Right atrium auricular region (tissue), 2 donors: Measurements from ENCODE around the gene JARID2. TPM values are rescaled to one million over a fixed set of nuclear protein-coding genes. Genes with fewer than 3 reads are reported as not detected.
"Not testable (repeated sequence)": the region's sequence is repeated elsewhere in the genome, so short reads cannot be mapped to it uniquely, and the experiment has no call there.

Source experiments
- DNase-seq: peaks from one replicate; pipeline ENCODE4 v3.0.0-alpha.2; 2019; ENCODE audit warnings: low spot score
- H3K27ac ChIP-seq, 2 donors: fragments of 200-600 bp; sonication (generic); 1 replicate in 1 of 2; 2 replicates in 1 of 2; pipeline ENCODE4 v1.5.1; 2016 to 2019
- H3K27me3 ChIP-seq, 2 donors: fragments of 200-600 bp; sonication (generic); one replicate each; pipeline versions ENCODE4 v1.5.1 to v1.6.0; 2017 to 2019
- H3K36me3 ChIP-seq: fragments of 200-600 bp; sonication (generic); one replicate; pipeline ENCODE4 v1.5.1; 2016
- H3K4me1 ChIP-seq, 2 donors: fragments of 200-600 bp; sonication (generic); one replicate each; pipeline versions ENCODE4 v1.5.1 to v1.6.0; 2017 to 2019
- H3K4me3 ChIP-seq, 2 donors: fragments of 200-600 bp; sonication (generic); 1 replicate in 1 of 2; 2 replicates in 1 of 2; pipeline ENCODE4 v1.5.1; 2017 to 2019; ENCODE audit warnings: mild to moderate bottlenecking in 1 of 2, moderate library complexity in 1 of 2
- H3K9me3 ChIP-seq, 2 donors: fragments of 200-600 bp; sonication (generic); one replicate each; pipeline ENCODE4 v1.5.1; 2019
- total RNA-seq, 2 donors: library from RNA; depleted of rRNA; stranded (reverse); fragments of >200 nt; gene quantifications; one replicate each; pipeline ENCODE4 v1.1.0, GENCODE V29; 2016
- TF ChIP-seq, protein P1 (sequence below), 2 donors: fragments of 200-600 bp; sonication (generic); IDR thresholded peaks; one replicate each; pipeline ENCODE4 v1.5.1; 2019; ENCODE audit warnings: antibody characterized with exemption in 2 of 2

JARID2 gene
- total RNA-seq, 2 donors from 2014 or later, result 6.5 to 6.7 TPM

DNA sequence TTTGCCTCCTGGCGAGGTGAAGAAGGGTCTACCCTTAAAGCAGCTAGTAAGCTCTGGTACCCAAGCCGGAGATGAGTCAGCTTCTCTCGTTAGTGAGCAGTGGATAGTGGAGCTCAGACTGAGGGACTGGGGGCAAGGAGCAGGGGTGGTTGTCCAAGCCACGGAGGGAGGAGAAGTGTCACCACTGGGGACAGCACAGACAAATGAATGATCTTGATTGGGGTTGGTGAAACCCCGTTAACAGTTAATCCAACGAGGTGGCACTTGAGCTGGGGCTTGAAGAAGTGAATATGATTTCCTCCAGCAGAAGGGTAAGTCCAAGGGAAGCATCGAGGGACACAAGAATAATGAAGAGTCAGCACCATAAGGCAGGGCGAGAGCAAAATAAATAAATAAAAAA lies 43.0 kb downstream of the JARID2 start:
- Histone ChIP-seq H3K4me1 (peaks cover 0 to 39% of the 10 kb centered on the region in 2 donors), H3K27ac (no peak overlapping the region), H3K4me3 (no peak overlapping the region), H3K9me3 (no peaks in the 10 kb centered on the region), H3K27me3 (no peaks in the 10 kb centered on the region), H3K36me3 (no peaks in the 10 kb centered on the region)
- TF ChIP-seq, protein P1, sequence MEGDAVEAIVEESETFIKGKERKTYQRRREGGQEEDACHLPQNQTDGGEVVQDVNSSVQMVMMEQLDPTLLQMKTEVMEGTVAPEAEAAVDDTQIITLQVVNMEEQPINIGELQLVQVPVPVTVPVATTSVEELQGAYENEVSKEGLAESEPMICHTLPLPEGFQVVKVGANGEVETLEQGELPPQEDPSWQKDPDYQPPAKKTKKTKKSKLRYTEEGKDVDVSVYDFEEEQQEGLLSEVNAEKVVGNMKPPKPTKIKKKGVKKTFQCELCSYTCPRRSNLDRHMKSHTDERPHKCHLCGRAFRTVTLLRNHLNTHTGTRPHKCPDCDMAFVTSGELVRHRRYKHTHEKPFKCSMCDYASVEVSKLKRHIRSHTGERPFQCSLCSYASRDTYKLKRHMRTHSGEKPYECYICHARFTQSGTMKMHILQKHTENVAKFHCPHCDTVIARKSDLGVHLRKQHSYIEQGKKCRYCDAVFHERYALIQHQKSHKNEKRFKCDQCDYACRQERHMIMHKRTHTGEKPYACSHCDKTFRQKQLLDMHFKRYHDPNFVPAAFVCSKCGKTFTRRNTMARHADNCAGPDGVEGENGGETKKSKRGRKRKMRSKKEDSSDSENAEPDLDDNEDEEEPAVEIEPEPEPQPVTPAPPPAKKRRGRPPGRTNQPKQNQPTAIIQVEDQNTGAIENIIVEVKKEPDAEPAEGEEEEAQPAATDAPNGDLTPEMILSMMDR (IDR thresholded peaks at IDR 0.05), result no peak
- DNase-seq, result no peak

DNA sequence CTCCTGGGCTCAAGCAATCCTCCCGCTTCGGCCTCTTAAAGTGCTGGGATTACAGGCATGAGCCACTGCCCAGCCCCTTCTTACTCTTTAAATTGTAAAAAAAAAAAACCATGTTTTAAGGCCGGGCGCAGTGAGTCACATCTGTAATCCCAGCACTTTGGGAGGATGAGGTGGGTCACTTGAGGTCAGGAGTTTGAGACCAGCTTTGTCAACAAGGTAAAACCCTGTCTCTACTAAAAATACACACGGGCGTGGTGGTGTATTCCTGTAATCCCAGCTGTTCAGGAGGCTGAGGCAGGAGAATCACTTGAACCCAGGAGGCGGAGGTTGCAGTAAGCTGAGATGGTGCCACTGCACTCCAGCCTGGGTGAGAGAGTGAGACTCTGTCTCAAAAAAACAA lies 43.6 kb downstream of the JARID2 start:
- not testable (repeated sequence) for DNase-seq, H3K4me3 ChIP-seq, H3K27me3 ChIP-seq, H3K9me3 ChIP-seq, H3K36me3 ChIP-seq, H3K27ac ChIP-seq
- peaks cover 0 to 43% of the 10 kb centered on the region in 2 donors for H3K4me1 ChIP-seq

DNA sequence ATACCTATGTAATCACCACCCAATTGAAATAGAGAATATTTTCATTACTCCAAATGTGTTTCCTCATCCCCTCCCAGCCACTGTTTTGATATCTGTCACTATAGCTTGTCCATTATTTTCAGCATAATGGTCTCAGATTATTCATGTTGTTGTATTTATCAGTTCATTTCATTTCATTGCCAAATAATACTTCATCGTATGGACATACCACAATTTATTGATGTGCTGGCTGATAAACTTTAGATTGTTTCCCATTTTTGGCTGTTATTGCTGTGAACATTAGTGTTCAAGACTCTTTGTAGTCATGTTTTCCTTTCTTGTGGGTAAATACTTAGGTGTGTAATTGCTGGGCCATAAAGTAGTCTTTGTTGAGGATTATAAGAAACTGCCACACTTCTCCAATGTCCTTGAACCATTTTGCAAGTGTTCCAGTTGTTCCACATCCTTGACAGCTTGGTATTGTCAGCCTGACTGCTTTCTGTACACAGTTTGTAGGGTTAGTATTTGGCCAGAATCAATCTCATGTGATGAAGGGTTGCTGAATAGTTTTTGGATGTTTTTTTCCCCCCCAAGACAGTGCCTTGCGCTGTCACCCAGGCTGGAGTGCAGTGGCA lies 44.3 kb downstream of the JARID2 start:
- H3K36me3 ChIP-seq, result no peaks in the 10 kb centered on the region
- H3K27me3 ChIP-seq, result no peaks in the 10 kb centered on the region
- no peak overlapping the region for H3K27ac ChIP-seq
- peaks cover 0 to 36% of the 10 kb centered on the region in 2 donors for H3K4me1 ChIP-seq
- no peak for DNase-seq
- no peak overlapping the region for H3K4me3 ChIP-seq
- H3K9me3 ChIP-seq, result no peaks in the 10 kb centered on the region
- TF ChIP-seq, protein P1 (IDR thresholded peaks at IDR 0.05), result no peak

DNA sequence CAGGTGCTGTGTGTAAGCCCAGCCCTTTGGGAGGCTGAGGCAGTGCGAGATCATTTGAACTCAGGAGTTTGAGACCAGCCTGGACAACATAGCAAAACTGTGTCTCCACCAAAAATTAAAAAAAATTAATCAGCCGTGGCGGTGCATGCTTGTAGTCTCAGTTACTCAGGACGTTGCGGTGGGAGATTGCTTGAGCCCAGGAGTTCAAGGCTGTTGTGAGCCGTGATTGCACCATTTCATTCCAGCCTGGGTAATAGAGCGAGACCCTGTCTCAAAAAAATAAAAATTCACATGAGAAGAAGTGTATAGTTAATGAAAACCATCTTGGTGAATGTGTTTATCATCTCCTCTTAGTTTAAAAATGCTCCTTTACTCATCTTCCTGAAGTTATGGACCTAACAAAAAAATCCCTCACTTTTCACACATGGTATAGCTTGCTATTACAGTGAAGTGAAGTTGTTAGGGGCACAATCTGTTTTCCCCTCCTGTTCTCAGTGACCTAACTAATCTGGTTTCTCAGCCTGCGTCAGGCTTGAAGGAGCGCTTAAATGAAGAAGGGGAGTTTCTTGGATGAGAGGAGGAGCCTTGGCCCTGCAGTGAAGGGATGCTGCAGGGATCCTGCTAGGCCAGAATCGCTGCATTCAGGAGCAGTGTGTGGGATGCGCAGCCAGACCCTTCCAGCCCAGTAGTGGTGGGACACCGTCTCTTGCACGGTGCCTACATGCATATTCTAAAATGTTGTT lies 45.3 kb downstream of the JARID2 start:
- Histone ChIP-seq H3K27me3 (no peaks in the 10 kb centered on the region), H3K4me1 (peaks cover 0 to 41% of the 10 kb centered on the region in 2 donors), H3K27ac (no peak overlapping the region), H3K36me3 (no peaks in the 10 kb centered on the region), H3K4me3 (no peak overlapping the region), H3K9me3 (no peaks in the 10 kb centered on the region)
- DNase-seq, result no peak
- TF ChIP-seq, protein P1 (IDR thresholded peaks at IDR 0.05), result no peak

DNA sequence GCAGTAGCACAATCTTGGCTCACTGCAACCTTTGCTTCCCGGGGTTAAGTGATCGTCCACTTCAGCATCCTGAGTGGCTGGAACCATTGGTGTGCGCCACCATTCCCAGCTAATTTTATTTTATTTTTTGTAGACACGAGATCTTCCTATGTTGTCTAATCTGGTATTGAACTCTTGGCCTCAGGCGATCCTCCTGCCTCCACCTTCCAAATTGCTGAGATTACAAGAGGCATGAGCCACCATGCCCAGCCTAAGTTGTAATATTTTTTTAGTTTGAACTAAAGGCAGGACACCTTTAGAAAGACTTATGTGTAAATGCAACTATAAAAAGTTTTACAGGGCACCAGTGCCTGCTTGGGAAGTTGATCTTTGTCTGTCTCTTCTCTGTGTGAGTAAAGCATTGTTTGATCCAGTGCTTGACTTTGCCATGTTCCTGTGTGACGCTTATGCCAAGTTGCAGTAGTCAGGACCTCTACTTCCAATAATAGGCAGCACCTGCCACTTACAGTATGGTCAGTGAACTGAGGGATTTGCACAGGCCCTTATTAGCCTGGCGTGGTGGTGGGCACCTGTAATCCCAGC lies 46.9 kb downstream of the JARID2 start:
- TF ChIP-seq, protein P1 (IDR thresholded peaks at IDR 0.05), result no peak
- Histone ChIP-seq H3K27me3 (no peaks in the 10 kb centered on the region), H3K9me3 (no peaks in the 10 kb centered on the region), H3K27ac (peak overlapping the region; percentile 11 to 46), H3K36me3 (no peaks in the 10 kb centered on the region), H3K4me1 (peaks cover 0 to 58% of the 10 kb centered on the region in 2 donors), H3K4me3 (no peak overlapping the region)
- DNase-seq, result no peak

DNA sequence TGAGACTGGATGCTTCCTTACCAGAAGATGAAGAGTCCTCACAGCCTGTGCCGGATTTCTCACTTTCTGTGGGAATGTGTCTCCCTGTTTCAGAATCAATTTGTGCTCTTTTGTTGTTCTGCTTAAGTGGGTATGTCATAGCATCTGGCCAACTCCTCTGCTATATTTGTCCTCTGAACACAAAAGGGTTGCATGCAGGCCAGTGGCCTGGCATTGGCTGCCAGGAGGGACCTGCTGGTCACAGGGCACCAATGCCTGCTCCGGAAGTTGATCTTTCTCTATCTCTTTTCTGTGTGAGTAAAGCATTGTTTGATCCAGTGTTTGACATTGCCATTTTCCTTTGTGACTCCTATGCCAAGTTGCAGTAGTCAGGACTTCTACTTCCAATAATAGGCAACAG lies 47.8 kb downstream of the JARID2 start:
- Histone ChIP-seq H3K27ac (peak overlapping the region; percentile 11 to 46), H3K4me3 (no peak overlapping the region), H3K9me3 (no peaks in the 10 kb centered on the region), H3K27me3 (no peaks in the 10 kb centered on the region), H3K36me3 (no peaks in the 10 kb centered on the region), H3K4me1 (peaks cover 0 to 65% of the 10 kb centered on the region in 2 donors)
- TF ChIP-seq, protein P1 (IDR thresholded peaks at IDR 0.05), result no peak
- no peak for DNase-seq
